Raji (cell line): Measurements from ENCODE around the gene ZNF10.

Experiments
- POLR2A ChIP-seq: IDR thresholded peaks from 2 replicates; pipeline ENCODE4 v1.6.1; 2011; ENCODE audit warnings: low read depth, low read length, control low read depth; ENCODE audit not compliant: insufficient read depth

ZNF10 gene

GRCh38 chr12:133130038-133130807 lies at the start of gene ZNF10, which contains the start of gene ZNF891:
Gene ZNF10 (plus strand): TSS chr12:133130627. CDS start chr12:133144493, 13,866 bp downstream.
Gene ZNF891 (minus strand): TSS chr12:133130274. CDS start chr12:133121918, 8,356 bp downstream.
- no peak for TF ChIP-seq POLR2A

DNA sequence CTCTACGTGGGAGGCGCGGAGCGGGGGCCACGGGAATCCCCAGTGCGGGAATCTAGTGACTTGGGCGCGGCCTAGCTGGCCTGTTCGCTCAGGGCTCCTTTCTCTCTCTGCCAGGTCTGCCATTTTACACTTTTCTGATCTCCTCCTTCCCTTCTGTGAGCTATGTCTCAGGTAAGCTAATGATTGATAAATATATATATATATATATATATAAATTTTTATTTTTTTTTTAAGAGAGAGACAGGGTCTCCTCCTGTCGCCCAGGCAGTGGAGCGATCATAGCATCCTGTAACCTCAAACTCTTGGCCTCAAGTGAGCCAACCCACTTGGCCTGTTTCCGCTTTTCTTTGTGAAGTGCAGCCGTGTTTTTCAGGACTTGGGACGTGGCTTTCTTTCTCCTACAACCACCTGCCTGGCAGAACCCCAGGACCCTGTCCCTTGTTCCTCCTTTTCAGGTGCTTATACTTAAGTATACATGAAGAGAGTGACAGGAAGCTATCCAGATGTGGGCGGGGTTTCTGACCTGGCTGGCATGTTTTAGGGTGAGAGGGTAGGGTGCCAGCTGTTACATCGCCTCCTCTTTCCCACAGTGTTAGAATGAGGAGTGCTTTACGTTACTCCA lies 49.2 kb upstream of the ZNF10 start:
- TF ChIP-seq POLR2A: no peak

- TF ChIP-seq POLR2A: no peak
These were observed 47.1 kb upstream of the ZNF10 start for GRCh38 chr12:133083345-133083744.

GRCh38 chr12:133105620-133106019 lies 24.8 kb upstream of the ZNF10 start:
- no peak for TF ChIP-seq POLR2A

DNA sequence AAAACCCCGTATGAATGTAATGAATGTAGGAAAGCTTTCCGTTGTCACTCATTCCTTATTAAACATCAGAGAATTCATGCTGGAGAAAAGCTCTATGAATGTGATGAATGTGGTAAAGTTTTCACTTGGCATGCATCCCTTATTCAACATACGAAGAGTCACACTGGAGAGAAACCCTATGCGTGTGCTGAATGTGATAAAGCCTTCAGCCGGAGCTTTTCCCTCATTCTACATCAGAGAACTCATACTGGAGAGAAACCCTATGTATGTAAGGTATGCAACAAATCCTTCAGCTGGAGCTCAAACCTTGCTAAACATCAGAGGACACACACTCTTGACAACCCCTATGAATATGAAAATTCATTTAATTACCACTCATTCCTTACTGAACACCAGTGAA lies 24.2 kb upstream of the ZNF10 start:
- no peak for TF ChIP-seq POLR2A

- no peak for TF ChIP-seq POLR2A
These were observed 23.3 kb upstream of the ZNF10 start for GRCh38 chr12:133107121-133107520.

DNA sequence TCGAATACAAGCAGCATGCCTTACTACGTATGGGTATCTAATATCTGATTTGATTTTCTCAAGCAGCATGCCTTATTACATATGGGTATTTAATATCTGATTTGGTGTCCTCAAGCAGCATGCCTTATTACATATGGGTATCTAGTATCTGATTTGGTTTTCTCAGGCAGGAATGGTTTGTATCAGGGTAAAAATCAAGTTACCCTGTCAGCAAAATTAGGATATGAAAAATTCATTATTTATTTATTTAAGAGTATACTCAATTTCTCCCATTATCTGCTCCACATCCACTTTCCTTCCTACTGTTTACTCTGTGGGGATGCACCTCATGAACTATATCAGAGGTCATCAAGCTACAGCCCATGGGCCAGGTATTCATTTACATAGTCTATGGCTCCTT lies 22.3 kb upstream of the ZNF10 start:
- no peak for TF ChIP-seq POLR2A

- TF ChIP-seq POLR2A: no peak
These were observed 9.8 kb upstream of the ZNF10 start for GRCh38 chr12:133120385-133121191.

- no peak for TF ChIP-seq POLR2A
These were observed 5.8 kb upstream of the ZNF10 start for GRCh38 chr12:133124674-133125073.

DNA sequence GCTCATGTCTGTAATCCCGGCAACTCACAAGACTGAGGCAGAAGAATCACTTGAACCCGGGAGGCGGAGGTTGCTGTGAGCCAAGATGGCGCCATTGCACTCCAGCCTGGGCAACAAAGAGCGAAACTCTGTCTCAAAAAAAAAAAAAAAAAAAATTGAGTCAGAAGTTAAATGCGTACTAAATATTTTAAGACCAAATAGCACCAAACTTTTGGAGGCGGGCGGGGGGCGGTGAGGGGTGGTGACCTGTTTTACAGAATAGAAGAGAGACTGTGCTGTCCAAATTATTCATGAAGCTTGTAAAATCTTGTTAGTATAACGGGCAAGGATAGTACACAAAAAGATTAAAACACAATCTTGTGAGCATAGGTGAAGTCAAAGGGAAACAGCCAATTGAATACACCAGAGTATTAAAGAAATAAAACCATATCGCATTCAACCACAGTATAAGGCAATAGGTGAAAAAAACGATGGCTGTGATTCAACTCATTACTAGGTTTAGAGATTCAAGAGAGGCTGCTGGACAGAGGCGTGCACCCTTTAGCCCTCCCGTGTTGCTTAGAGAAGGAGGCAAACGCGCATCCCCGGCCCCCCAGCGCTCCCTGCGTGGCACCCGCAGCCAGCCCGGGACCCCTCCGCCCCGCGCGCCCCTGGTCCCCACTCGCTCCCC lies 924 bp upstream of the ZNF10 start:
- no peak for TF ChIP-seq POLR2A

GRCh38 chr12:133130808-133131128 lies 341 bp downstream of the ZNF10 start:
- no peak for TF ChIP-seq POLR2A

DNA sequence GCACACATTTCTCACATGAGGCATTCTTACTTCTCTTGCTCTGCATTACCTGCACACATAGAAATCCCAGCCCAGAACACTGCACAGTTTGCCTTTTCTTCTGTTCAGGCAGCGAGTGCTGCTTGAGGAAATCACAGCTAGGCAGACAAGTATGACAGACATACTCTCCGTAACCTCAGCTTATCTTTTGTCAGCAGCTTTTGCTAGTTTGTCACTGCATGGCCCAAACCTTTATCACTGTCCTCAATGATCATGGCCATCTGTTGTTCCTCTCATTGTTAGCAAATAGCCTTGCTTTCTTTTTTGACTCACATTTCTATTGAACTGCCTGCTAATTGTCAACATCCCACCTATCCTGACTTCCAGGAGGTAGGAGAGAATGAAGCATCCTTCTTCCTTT lies 5.3 kb downstream of the ZNF10 start:
- no peak for TF ChIP-seq POLR2A

- no peak for TF ChIP-seq POLR2A
These were observed 15.6 kb downstream of the ZNF10 start for GRCh38 chr12:133145981-133146380.

DNA sequence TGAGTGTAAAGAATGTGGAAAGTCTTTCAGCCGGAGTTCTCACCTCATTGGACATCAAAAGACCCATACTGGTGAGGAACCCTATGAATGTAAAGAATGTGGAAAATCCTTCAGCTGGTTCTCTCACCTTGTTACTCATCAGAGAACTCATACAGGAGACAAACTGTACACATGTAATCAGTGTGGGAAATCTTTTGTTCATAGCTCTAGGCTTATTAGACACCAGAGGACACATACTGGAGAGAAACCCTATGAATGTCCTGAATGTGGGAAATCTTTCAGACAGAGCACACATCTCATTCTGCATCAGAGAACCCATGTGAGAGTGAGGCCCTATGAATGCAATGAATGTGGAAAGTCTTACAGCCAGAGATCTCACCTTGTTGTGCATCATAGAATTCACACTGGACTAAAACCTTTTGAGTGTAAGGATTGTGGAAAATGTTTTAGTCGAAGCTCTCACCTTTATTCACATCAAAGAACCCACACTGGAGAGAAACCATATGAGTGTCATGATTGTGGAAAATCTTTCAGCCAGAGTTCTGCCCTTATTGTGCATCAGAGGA lies 25.8 kb downstream of the ZNF10 start:
- TF ChIP-seq POLR2A: no peak

DNA sequence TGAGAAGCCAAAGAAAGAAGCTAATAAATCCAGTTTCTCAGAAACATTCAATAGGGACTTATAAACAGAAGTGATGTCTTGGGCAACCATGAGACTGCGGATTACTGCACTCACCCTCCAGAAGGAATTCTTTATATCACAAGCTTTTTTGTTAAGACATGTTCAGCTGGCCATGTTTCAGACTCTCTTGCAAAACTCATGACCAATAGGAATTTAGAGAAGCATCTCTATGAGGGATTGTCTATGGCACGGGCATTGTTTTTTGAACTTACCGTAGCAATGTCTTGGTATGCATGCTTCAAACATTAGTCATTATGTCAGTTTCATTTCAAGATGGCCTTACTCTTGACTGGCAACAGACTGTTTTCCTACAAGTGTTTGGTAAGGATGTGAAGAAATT lies 35.3 kb downstream of the ZNF10 start:
- no peak for TF ChIP-seq POLR2A
